Sigmoid colon (tissue), 4 donors: ENCODE measurements around the gene CRADD.

Experiments used
- EP300 ChIP-seq, 4 donors: sonication (generic); formaldehyde crosslinking; IDR thresholded peaks; one replicate each; pipeline ENCODE4 v1.6.1; 2017; ENCODE audit warnings: antibody characterized with exemption in 4 of 4
- POLR2A ChIP-seq, 2 donors: fragments of 450-650 bp; IDR thresholded peaks; one replicate each; pipeline ENCODE4 v1.6.1; 2016; ENCODE audit warnings: antibody characterized with exemption in 2 of 2, mild to moderate bottlenecking in 2 of 2, moderate library complexity in 2 of 2
- POLR2AphosphoS5 ChIP-seq, 4 donors: sonication (generic); formaldehyde crosslinking; IDR thresholded peaks; one replicate each; pipeline ENCODE4 v1.6.1; 2017; ENCODE audit warnings: antibody characterized with exemption in 4 of 4
- TF ChIP-seq, protein P1 (sequence below), 4 experiments: fragments of 450-650 bp in 3 of 4; fragments of 200-600 bp in 1 of 4; IDR thresholded peaks; one replicate each; pipeline ENCODE4 v1.5.1; 2016 to 2019; ENCODE audit warnings: antibody characterized with exemption in 4 of 4, mild to moderate bottlenecking in 3 of 4, moderate library complexity in 2 of 4

GRCh38 chr12:93939641-93940325 is 262.6 kb downstream of the CRADD start:
- TF ChIP-seq, protein P1, sequence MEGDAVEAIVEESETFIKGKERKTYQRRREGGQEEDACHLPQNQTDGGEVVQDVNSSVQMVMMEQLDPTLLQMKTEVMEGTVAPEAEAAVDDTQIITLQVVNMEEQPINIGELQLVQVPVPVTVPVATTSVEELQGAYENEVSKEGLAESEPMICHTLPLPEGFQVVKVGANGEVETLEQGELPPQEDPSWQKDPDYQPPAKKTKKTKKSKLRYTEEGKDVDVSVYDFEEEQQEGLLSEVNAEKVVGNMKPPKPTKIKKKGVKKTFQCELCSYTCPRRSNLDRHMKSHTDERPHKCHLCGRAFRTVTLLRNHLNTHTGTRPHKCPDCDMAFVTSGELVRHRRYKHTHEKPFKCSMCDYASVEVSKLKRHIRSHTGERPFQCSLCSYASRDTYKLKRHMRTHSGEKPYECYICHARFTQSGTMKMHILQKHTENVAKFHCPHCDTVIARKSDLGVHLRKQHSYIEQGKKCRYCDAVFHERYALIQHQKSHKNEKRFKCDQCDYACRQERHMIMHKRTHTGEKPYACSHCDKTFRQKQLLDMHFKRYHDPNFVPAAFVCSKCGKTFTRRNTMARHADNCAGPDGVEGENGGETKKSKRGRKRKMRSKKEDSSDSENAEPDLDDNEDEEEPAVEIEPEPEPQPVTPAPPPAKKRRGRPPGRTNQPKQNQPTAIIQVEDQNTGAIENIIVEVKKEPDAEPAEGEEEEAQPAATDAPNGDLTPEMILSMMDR (IDR thresholded peaks at IDR 0.05) = no peak
- no peak for TF ChIP-seq POLR2AphosphoS5 (IDR thresholded peaks at IDR 0.05)
- no peak for TF ChIP-seq POLR2A (IDR thresholded peaks at IDR 0.05)
- no peak for TF ChIP-seq EP300 (IDR thresholded peaks at IDR 0.05)
